HepG2 (cell line): ENCODE results near the gene ADCY7. TPM values are rescaled to one million over a fixed set of nuclear protein-coding genes. Genes with fewer than 3 reads are reported as not detected.

Source experiments
- AKAP8 ChIP-seq: sonication (generic); formaldehyde crosslinking; IDR thresholded peaks from 2 replicates; pipeline ENCODE4 v1.5.1; 2020; ENCODE audit warnings: mild to moderate bottlenecking, missing genetic modification reagents
- CEBPB ChIP-seq: IDR thresholded peaks from 2 replicates; pipeline ENCODE4 v1.6.1; 2011; ENCODE audit warnings: low read depth, low read length, improper control_type of control experiment, borderline replicate concordance
- FOXO1 ChIP-seq: sonication (generic); formaldehyde crosslinking; IDR thresholded peaks from 2 replicates; pipeline ENCODE4 v1.4.0; 2020; ENCODE audit warnings: missing genetic modification reagents
- PAXIP1 ChIP-seq: sonication (generic); formaldehyde crosslinking; conservative IDR thresholded peaks from 2 replicates; pipeline ENCODE4 v1.4.0; 2020; ENCODE audit warnings: mild to moderate bottlenecking, missing genetic modification reagents, moderate library complexity
- RXRA ChIP-seq: sonication (generic); formaldehyde crosslinking; IDR thresholded peaks from 2 replicates; pipeline ENCODE4 v1.5.1; 2020; ENCODE audit warnings: missing genetic modification reagents
- SOX13 ChIP-seq, 3 experiments: fragments of 450-650 bp in 1 of 3; sonication (generic) in 1 of 3; formaldehyde crosslinking in 1 of 3; IDR thresholded peaks in 2 of 3; conservative IDR thresholded peaks in 1 of 3; 2 replicates each; pipeline versions ENCODE4 v1.5.0 to v1.6.1; 2016 to 2020; ENCODE audit warnings: antibody characterized with exemption in 1 of 3, mild to moderate bottlenecking in 1 of 3, missing compliant biosample characterization in 1 of 3, missing genetic modification reagents in 1 of 3, moderate library complexity in 1 of 3
- THAP8 ChIP-seq: sonication (generic); formaldehyde crosslinking; IDR thresholded peaks from 2 replicates; pipeline ENCODE4 v1.5.1; 2020; ENCODE audit warnings: missing genetic modification reagents, mild to moderate bottlenecking, borderline replicate concordance
- ZFP82 ChIP-seq: sonication (generic); formaldehyde crosslinking; IDR thresholded peaks from 2 replicates; pipeline ENCODE4 v1.5.1; 2020; ENCODE audit warnings: mild to moderate bottlenecking, missing genetic modification reagents, borderline replicate concordance
- ZNF282 ChIP-seq: fragments of 450-650 bp; IDR thresholded peaks from 2 replicates; pipeline ENCODE4 v1.6.1; 2018; ENCODE audit not compliant: partially characterized antibody
- ZXDC ChIP-seq: sonication (generic); formaldehyde crosslinking; IDR thresholded peaks from 2 replicates; pipeline ENCODE4 v1.5.0; 2020; ENCODE audit warnings: mild to moderate bottlenecking, missing genetic modification reagents
- polyA plus RNA-seq, 8 experiments: library from polyadenylated mRNA; depleted of rRNA in 3 of 8; stranded (reverse) in 7 of 8; unstranded in 1 of 8; fragments of >200 nt; fragmentation: Illumina TruSeq in 4 of 8; extraction: Trizol in 4 of 8; gene quantifications; 2 replicates each; pipeline versions ENCODE4 v1.2.1 to v1.2.3, GENCODE V29; 2011 to 2016; ENCODE audit warnings: low read depth in 4 of 8, missing spikeins in 1 of 8, mixed read lengths in 1 of 8; ENCODE audit not compliant: insufficient read depth in 1 of 8
- total RNA-seq, 5 experiments: library from RNA; depleted of rRNA; stranded (reverse); fragments of >200 nt; fragmentation: Illumina TruSeq; extraction: Trizol; gene quantifications; 2 replicates each; pipeline ENCODE4 v1.2.3, GENCODE V29; 2016; ENCODE audit warnings: low read depth in 1 of 5

ADCY7 gene
- total and polyA plus RNA-seq, 2 of the 13 experiments (the other 11 are each of a cell fraction or from before 2014, with no cell fraction given), result 2.2 to 4.3 TPM

GRCh38 chr16:50309527-50310307 is 43.4 kb downstream of the ADCY7 start (continued):
- TF ChIP-seq AKAP8 (CRISPR knock-in tag), result no peak; the same call in 1 of the 2 replicates
- TF ChIP-seq THAP8, result no peak
- TF ChIP-seq RXRA (CRISPR knock-in tag), result peak; percentile 56; the same call in 1 of the 2 replicates
- TF ChIP-seq ZFP82 (CRISPR knock-in tag), result no peak
- no peak for TF ChIP-seq PAXIP1 (CRISPR knock-in tag)
- no peak for TF ChIP-seq FOXO1 (CRISPR knock-in tag)
- TF ChIP-seq ZNF282, result no peak
- no peak for TF ChIP-seq SOX13 (IDR thresholded peaks at IDR 0.05)
- no peak for TF ChIP-seq SOX13 (CRISPR knock-in tag; conservative IDR thresholded peaks at IDR 0.05 in 1 of 2, IDR thresholded peaks at IDR 0.05 in 1 of 2)
- TF ChIP-seq CEBPB, result no peak
- TF ChIP-seq ZXDC (CRISPR knock-in tag), result 0 out of 2 replicates have a peak, but pooled peaks have one; percentile 12
- TF ChIP-seq, all 625 proteins: peak for 102
